HG02970 (cell line): Measurements from ENCODE around the gene FILIP1L.
"Not testable (repeated sequence)": the region's sequence is repeated elsewhere in the genome, so short reads cannot be mapped to it uniquely, and the experiment has no call there.

Experiments used
- ATAC-seq: cut with Tn5 transposase; IDR thresholded peaks from one replicate; pipeline ENCODE4 v1.9.1; 2021; ENCODE audit warnings: mild to moderate bottlenecking, moderate library complexity, moderate number of reproducible peaks; ENCODE audit not compliant: unreplicated experiment, low FRiP score

FILIP1L gene

GRCh38 chr3:100100425-100100824 lies 13.9 kb downstream of the FILIP1L start:
- ATAC-seq, result no peak

GRCh38 chr3:100099621-100100020 lies 14.7 kb downstream of the FILIP1L start:
- no peak for ATAC-seq

- no peak for ATAC-seq
Observed at GRCh38 chr3:100098784-100099070, 15.6 kb downstream of the FILIP1L start.

- ATAC-seq, result no peak
Observed at GRCh38 chr3:100097919-100098783, 16.1 kb downstream of the FILIP1L start.

GRCh38 chr3:100096866-100097265 lies 17.4 kb downstream of the FILIP1L start:
- no peak for ATAC-seq

GRCh38 chr3:100096286-100096685 lies 18.0 kb downstream of the FILIP1L start:
- not testable (repeated sequence) for ATAC-seq

- no peak for ATAC-seq
Observed at GRCh38 chr3:100093831-100094230, 20.5 kb downstream of the FILIP1L start.

GRCh38 chr3:100090669-100091005 lies 23.7 kb downstream of the FILIP1L start:
- ATAC-seq, result no peak

GRCh38 chr3:100089812-100090668 lies 24.3 kb downstream of the FILIP1L start:
- ATAC-seq, result no peak

GRCh38 chr3:100088735-100089368 lies 25.4 kb downstream of the FILIP1L start:
- no peak for ATAC-seq

GRCh38 chr3:100087198-100087597 lies 27.1 kb downstream of the FILIP1L start:
- peak; percentile 83 for ATAC-seq

GRCh38 chr3:100086401-100086800 lies 27.9 kb downstream of the FILIP1L start:
- no peak for ATAC-seq

- ATAC-seq, result no peak
Observed at GRCh38 chr3:100084100-100084806, 30.0 kb downstream of the FILIP1L start.

- ATAC-seq, result no peak
Observed at GRCh38 chr3:100083209-100083608, 31.1 kb downstream of the FILIP1L start.

GRCh38 chr3:100082714-100083113 lies 31.6 kb downstream of the FILIP1L start:
- ATAC-seq, result no peak

- ATAC-seq, result no peak
Observed at GRCh38 chr3:100081986-100082692, 32.2 kb downstream of the FILIP1L start.

GRCh38 chr3:100081311-100081710 lies 33.0 kb downstream of the FILIP1L start:
- ATAC-seq, result no peak

GRCh38 chr3:100080573-100080972 lies 33.7 kb downstream of the FILIP1L start:
- no peak for ATAC-seq

- no peak for ATAC-seq
Observed at GRCh38 chr3:100079328-100079727, 35.0 kb downstream of the FILIP1L start.
